ENCODE results near the gene PCID2. TPM values are rescaled to one million over a fixed set of nuclear protein-coding genes. Genes with fewer than 3 reads are reported as not detected.
"Not testable (repeated sequence)": the region's sequence is repeated elsewhere in the genome, so short reads cannot be mapped to it uniquely, and the experiment has no call there.

Gene PCID2
- total RNA-seq, 1 experiment from 2014 or later: 39.7 TPM

- no peak for ATAC-seq
Measured at GRCh38 chr13:113245849-113246796, 37.7 kb upstream of the PCID2 start.

DNA sequence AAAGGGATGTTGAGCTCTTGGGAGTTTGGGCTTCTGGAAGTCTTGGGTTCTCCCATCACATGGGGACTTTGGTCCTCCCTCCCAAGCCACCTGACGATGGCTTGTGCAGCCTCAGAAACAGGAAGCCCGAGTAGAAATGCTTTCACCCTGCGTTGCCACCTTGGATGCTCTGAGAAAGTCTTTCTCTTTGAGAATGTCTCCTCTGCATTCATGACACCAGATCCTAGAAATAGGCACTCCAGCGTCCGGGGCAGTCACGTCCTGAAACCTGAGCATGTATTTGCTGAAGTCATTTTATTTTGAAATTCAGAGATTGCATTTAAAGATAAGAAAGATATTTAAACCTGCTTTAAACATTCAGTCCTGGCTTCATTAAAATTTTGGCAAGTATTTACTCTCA lies 35.4 kb upstream of the PCID2 start:
- Histone ChIP-seq H3K4me1 (ENCODE audit: control insufficient read depth, insufficient read depth, low read length) (no peaks in the 10 kb centered on the region), H3K27ac (ENCODE audit: low read length) (no peak overlapping the region), H3K4me3 (ENCODE audit: low read depth in 2 of 2, low read length in 2 of 2) (no peak overlapping the region), H3K27me3 (ENCODE audit: control insufficient read depth, insufficient read depth, low read length) (no peaks in the 10 kb centered on the region), H3K36me3 (ENCODE audit: control insufficient read depth, insufficient read depth, low read length) (peaks cover 7% of the 10 kb centered on the region; the same call in 1 of the 2 replicates), H3K9me3 (ENCODE audit: control insufficient read depth, insufficient read depth, low read depth, low read length) (no peaks in the 10 kb centered on the region)
- ATAC-seq: no peak
- no TSS peak for BruUV-seq (replicated peaks)
- ChIA-PET CTCF (no interaction called here), POLR2A (no interaction called here)
- DNase-seq (ENCODE audit: low read depth, low spot score): no peak
- in situ Hi-C loops (cut with HindIII; ENCODE audit: low pct_unique_long_range_greater_than_20kb, low sequenced_read_pairs): no loop called here
- intact Hi-C loops (cut with micrococcal nuclease; ENCODE audit: unreplicated experiment): no loop called here
- TF ChIP-seq SIN3A (IDR thresholded peaks at IDR 0.05; ENCODE audit: borderline replicate concordance, insufficient read depth, low read depth, low read length): no peak
- no peak for TF ChIP-seq CTCF (IDR thresholded peaks at IDR 0.05)
- no peak for TF ChIP-seq POLR2AphosphoS5 (IDR thresholded peaks at IDR 0.05; ENCODE audit: low read depth, low read length)
- TF ChIP-seq TCF7L2 (IDR thresholded peaks at IDR 0.05; ENCODE audit: low read depth, low read length): no peak
- TF ChIP-seq, protein P1, sequence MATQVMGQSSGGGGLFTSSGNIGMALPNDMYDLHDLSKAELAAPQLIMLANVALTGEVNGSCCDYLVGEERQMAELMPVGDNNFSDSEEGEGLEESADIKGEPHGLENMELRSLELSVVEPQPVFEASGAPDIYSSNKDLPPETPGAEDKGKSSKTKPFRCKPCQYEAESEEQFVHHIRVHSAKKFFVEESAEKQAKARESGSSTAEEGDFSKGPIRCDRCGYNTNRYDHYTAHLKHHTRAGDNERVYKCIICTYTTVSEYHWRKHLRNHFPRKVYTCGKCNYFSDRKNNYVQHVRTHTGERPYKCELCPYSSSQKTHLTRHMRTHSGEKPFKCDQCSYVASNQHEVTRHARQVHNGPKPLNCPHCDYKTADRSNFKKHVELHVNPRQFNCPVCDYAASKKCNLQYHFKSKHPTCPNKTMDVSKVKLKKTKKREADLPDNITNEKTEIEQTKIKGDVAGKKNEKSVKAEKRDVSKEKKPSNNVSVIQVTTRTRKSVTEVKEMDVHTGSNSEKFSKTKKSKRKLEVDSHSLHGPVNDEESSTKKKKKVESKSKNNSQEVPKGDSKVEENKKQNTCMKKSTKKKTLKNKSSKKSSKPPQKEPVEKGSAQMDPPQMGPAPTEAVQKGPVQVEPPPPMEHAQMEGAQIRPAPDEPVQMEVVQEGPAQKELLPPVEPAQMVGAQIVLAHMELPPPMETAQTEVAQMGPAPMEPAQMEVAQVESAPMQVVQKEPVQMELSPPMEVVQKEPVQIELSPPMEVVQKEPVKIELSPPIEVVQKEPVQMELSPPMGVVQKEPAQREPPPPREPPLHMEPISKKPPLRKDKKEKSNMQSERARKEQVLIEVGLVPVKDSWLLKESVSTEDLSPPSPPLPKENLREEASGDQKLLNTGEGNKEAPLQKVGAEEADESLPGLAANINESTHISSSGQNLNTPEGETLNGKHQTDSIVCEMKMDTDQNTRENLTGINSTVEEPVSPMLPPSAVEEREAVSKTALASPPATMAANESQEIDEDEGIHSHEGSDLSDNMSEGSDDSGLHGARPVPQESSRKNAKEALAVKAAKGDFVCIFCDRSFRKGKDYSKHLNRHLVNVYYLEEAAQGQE (IDR thresholded peaks at IDR 0.05; ENCODE audit: insufficient read depth in 1 of 2, low read depth in 2 of 2, low read length in 1 of 2): no peak

More at GRCh38 chr13:113245849-113246796, 37.7 kb upstream of the PCID2 start:
- intact Hi-C loops (cut with micrococcal nuclease; ENCODE audit: unreplicated experiment): no loop called here
- H3K4me3 ChIP-seq (ENCODE audit: low read depth in 2 of 2, low read length in 2 of 2): no peak overlapping the region
- POLR2A ChIA-PET: no interaction called here
- H3K36me3 ChIP-seq (ENCODE audit: control insufficient read depth, insufficient read depth, low read length): peaks cover 7% of the 10 kb centered on the region; the same call in 1 of the 2 replicates
- DNase-seq (ENCODE audit: low read depth, low spot score): no peak
- CTCF ChIA-PET: no interaction called here
- no peak overlapping the region for H3K27ac ChIP-seq (ENCODE audit: low read length)
- H3K4me1 ChIP-seq (ENCODE audit: control insufficient read depth, insufficient read depth, low read length): no peaks in the 10 kb centered on the region
- BruUV-seq (replicated peaks): no TSS peak
- no peaks in the 10 kb centered on the region for H3K9me3 ChIP-seq (ENCODE audit: control insufficient read depth, insufficient read depth, low read depth, low read length)
- in situ Hi-C loops (cut with HindIII; ENCODE audit: low pct_unique_long_range_greater_than_20kb, low sequenced_read_pairs): no loop called here
- TF ChIP-seq TCF7L2 (IDR thresholded peaks at IDR 0.05; ENCODE audit: low read depth, low read length) (no peak), CTCF (IDR thresholded peaks at IDR 0.05) (peak; percentile 28), SIN3A (IDR thresholded peaks at IDR 0.05; ENCODE audit: borderline replicate concordance, insufficient read depth, low read depth, low read length) (no peak)
- H3K27me3 ChIP-seq (ENCODE audit: control insufficient read depth, insufficient read depth, low read length): no peaks in the 10 kb centered on the region

GRCh38 chr13:113241623-113242022 lies 33.2 kb upstream of the PCID2 start:
- peaks cover 10% of the 10 kb centered on the region; the same call in 1 of the 2 replicates for H3K36me3 ChIP-seq (ENCODE audit: control insufficient read depth, insufficient read depth, low read length)
- H3K4me1 ChIP-seq (ENCODE audit: control insufficient read depth, insufficient read depth, low read length); POLR2A ChIA-PET; H3K27me3 ChIP-seq (ENCODE audit: control insufficient read depth, insufficient read depth, low read length); DNase-seq (ENCODE audit: low read depth, low spot score); in situ Hi-C loops (cut with HindIII; ENCODE audit: low pct_unique_long_range_greater_than_20kb, low sequenced_read_pairs); H3K9me3 ChIP-seq (ENCODE audit: control insufficient read depth, insufficient read depth, low read depth, low read length); intact Hi-C loops (cut with micrococcal nuclease; ENCODE audit: unreplicated experiment); CTCF ChIA-PET; ATAC-seq; BruUV-seq (replicated peaks); H3K27ac ChIP-seq (ENCODE audit: low read length); H3K4me3 ChIP-seq (ENCODE audit: low read depth in 2 of 2, low read length in 2 of 2): not testable (repeated sequence)
